Subcutaneous adipose tissue (tissue), 4 donors: ENCODE results near the gene JADE1. TPM values are rescaled to one million over a fixed set of nuclear protein-coding genes. Genes with fewer than 3 reads are reported as not detected.

ENCODE experiments used
- CTCF ChIP-seq: fragments of 450-650 bp; IDR thresholded peaks from one replicate; pipeline ENCODE4 v1.5.1; 2016; ENCODE audit warnings: low read depth, mild to moderate bottlenecking, control low read depth, antibody characterized with exemption, moderate library complexity
- total RNA-seq, 4 donors: library from RNA; depleted of rRNA; stranded (reverse); fragments of >200 nt; gene quantifications; one replicate each; pipeline ENCODE4 v1.1.0, GENCODE V29; 2016

Gene JADE1
- total RNA-seq, 4 donors from 2014 or later = 56.9 to 100.0 (median 67.1) TPM

- no peak for TF ChIP-seq CTCF
Observed at GRCh38 chr4:128810871-128811570, 1.5 kb downstream of the JADE1 start.

- TF ChIP-seq CTCF = no peak
Observed at GRCh38 chr4:128811571-128812441, 2.3 kb downstream of the JADE1 start.

- TF ChIP-seq CTCF = no peak
Observed at GRCh38 chr4:128812442-128813235, 3.1 kb downstream of the JADE1 start.

GRCh38 chr4:128813965-128814364 lies 4.5 kb downstream of the JADE1 start:
- no peak for TF ChIP-seq CTCF

GRCh38 chr4:128818442-128818841 lies 8.9 kb downstream of the JADE1 start:
- TF ChIP-seq CTCF = no peak

- TF ChIP-seq CTCF = no peak
Observed at GRCh38 chr4:128819082-128819742, 9.7 kb downstream of the JADE1 start.
